ENCODE measurements around the gene SH3BP2.

- TF ChIP-seq NFIC (IDR thresholded peaks at IDR 0.05; ENCODE audit: borderline replicate concordance) (no peak), FOXJ3 (CRISPR knock-in tag; IDR thresholded peaks at IDR 0.05) (no peak), GABPA (IDR thresholded peaks at IDR 0.05; ENCODE audit: low read depth) (no peak), TAF1 (IDR thresholded peaks at IDR 0.05; ENCODE audit: borderline replicate concordance, low read depth, low read length) (no peak), TCF12 (IDR thresholded peaks at IDR 0.05) (no peak), EZH2phosphoT487 (IDR thresholded peaks at IDR 0.05; ENCODE audit: borderline replicate concordance, low read depth) (no peak), USF2 (IDR thresholded peaks at IDR 0.05; ENCODE audit: borderline replicate concordance, low read depth, low read length) (no peak), YY1 (IDR thresholded peaks at IDR 0.05; ENCODE audit: low read depth) (no peak), RFX5 (IDR thresholded peaks at IDR 0.05; ENCODE audit: low read length) (no peak), JUND (IDR thresholded peaks at IDR 0.05) (no peak)
- TF ChIP-seq, protein P1, sequence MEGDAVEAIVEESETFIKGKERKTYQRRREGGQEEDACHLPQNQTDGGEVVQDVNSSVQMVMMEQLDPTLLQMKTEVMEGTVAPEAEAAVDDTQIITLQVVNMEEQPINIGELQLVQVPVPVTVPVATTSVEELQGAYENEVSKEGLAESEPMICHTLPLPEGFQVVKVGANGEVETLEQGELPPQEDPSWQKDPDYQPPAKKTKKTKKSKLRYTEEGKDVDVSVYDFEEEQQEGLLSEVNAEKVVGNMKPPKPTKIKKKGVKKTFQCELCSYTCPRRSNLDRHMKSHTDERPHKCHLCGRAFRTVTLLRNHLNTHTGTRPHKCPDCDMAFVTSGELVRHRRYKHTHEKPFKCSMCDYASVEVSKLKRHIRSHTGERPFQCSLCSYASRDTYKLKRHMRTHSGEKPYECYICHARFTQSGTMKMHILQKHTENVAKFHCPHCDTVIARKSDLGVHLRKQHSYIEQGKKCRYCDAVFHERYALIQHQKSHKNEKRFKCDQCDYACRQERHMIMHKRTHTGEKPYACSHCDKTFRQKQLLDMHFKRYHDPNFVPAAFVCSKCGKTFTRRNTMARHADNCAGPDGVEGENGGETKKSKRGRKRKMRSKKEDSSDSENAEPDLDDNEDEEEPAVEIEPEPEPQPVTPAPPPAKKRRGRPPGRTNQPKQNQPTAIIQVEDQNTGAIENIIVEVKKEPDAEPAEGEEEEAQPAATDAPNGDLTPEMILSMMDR (IDR thresholded peaks at IDR 0.05): no peak
- TF ChIP-seq, protein P2, sequence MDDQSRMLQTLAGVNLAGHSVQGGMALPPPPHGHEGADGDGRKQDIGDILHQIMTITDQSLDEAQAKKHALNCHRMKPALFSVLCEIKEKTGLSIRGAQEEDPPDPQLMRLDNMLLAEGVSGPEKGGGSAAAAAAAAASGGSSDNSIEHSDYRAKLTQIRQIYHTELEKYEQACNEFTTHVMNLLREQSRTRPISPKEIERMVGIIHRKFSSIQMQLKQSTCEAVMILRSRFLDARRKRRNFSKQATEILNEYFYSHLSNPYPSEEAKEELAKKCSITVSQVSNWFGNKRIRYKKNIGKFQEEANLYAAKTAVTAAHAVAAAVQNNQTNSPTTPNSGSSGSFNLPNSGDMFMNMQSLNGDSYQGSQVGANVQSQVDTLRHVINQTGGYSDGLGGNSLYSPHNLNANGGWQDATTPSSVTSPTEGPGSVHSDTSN (IDR thresholded peaks at IDR 0.05): no peak
- TF ChIP-seq, protein P3, sequence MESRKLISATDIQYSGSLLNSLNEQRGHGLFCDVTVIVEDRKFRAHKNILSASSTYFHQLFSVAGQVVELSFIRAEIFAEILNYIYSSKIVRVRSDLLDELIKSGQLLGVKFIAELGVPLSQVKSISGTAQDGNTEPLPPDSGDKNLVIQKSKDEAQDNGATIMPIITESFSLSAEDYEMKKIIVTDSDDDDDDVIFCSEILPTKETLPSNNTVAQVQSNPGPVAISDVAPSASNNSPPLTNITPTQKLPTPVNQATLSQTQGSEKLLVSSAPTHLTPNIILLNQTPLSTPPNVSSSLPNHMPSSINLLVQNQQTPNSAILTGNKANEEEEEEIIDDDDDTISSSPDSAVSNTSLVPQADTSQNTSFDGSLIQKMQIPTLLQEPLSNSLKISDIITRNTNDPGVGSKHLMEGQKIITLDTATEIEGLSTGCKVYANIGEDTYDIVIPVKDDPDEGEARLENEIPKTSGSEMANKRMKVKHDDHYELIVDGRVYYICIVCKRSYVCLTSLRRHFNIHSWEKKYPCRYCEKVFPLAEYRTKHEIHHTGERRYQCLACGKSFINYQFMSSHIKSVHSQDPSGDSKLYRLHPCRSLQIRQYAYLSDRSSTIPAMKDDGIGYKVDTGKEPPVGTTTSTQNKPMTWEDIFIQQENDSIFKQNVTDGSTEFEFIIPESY (IDR thresholded peaks at IDR 0.05; ENCODE audit: borderline replicate concordance, low read depth): no peak
- TF ChIP-seq, protein P4, sequence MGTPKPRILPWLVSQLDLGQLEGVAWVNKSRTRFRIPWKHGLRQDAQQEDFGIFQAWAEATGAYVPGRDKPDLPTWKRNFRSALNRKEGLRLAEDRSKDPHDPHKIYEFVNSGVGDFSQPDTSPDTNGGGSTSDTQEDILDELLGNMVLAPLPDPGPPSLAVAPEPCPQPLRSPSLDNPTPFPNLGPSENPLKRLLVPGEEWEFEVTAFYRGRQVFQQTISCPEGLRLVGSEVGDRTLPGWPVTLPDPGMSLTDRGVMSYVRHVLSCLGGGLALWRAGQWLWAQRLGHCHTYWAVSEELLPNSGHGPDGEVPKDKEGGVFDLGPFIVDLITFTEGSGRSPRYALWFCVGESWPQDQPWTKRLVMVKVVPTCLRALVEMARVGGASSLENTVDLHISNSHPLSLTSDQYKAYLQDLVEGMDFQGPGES (IDR thresholded peaks at IDR 0.05; ENCODE audit: low read depth, low read length): no peak
Measured at GRCh38 chr4:2807571-2807970, 14.7 kb downstream of the SH3BP2 start.

Data from SK-N-SH (cell line).